ENCODE measurements around the gene CASKIN1.

- TF ChIP-seq POLR2AphosphoS5 (IDR thresholded peaks at IDR 0.05; ENCODE audit: low read depth, low read length) (no peak), TAF1 (IDR thresholded peaks at IDR 0.05; ENCODE audit: borderline replicate concordance, insufficient read depth, low read length) (no peak)
Measured at GRCh38 chr16:2178321-2179106, 17.9 kb downstream of the CASKIN1 start.

Measured in PFSK-1 (cell line).